Sciatic nerve (tissue), 2 donors: ENCODE data around the gene CNTN1. TPM values are rescaled to one million over a fixed set of nuclear protein-coding genes. Genes with fewer than 3 reads are reported as not detected.

Experiments
- ATAC-seq: fragments of 200-7000 bp; cut with Tn5 transposase; one replicate; pipeline ENCODE4 v1.9.1; 2020; ENCODE audit warnings: mild to moderate bottlenecking, moderate library complexity
- DNase-seq: peaks from one replicate; pipeline ENCODE4 v3.0.0-alpha.2; 2020; ENCODE audit warnings: low spot score
- intact Hi-C: fragments of 100-400 bp; cut with DNase I; formaldehyde crosslinking; loops from one replicate; pipeline ENCODE4 v1.14.2; 2022
- total RNA-seq: library from RNA; stranded (reverse); fragmentation: NEBNext Ultra II Directional; extraction: Animal tissue kit (Norgen Biotek cat#: 25700); gene quantifications from one replicate; pipeline ENCODE4 v1.2.1, GENCODE V29; 2021
- donor health status: DM: no; HTN: no; CAD: no.
- donor health status: DM: no; HTN: no; CAD: no.

CNTN1 gene
- total RNA-seq, 1 donor from 2014 or later, result 83.8 TPM

GRCh38 chr12:40828593-40828990 lies 136.4 kb downstream of the CNTN1 start:
- ATAC-seq (no peak), DNase-seq (no peak)
- intact Hi-C loops, result no loop called here

- intact Hi-C loops, result no loop called here
- ATAC-seq, result no peak
- no peak for DNase-seq
Observed at GRCh38 chr12:40829738-40830144, 137.5 kb downstream of the CNTN1 start.

- DNase-seq (no peak), ATAC-seq (no peak)
- intact Hi-C loops, result no loop called here
Observed at GRCh38 chr12:40831916-40832315, 139.7 kb downstream of the CNTN1 start.

- intact Hi-C loops, result no loop called here
- no peak for ATAC-seq
Observed at GRCh38 chr12:40832668-40833067, 140.4 kb downstream of the CNTN1 start.

GRCh38 chr12:40833818-40834217 lies 141.6 kb downstream of the CNTN1 start:
- intact Hi-C loops, result no loop called here
- ATAC-seq (no peak), DNase-seq (no peak)

More at GRCh38 chr12:40832668-40833067, 140.4 kb downstream of the CNTN1 start:
- DNase-seq, result no peak

GRCh38 chr12:40834321-40834720 lies 142.1 kb downstream of the CNTN1 start:
- intact Hi-C loops, result no loop called here
- DNase-seq (no peak), ATAC-seq (no peak)

- ATAC-seq, result no peak
- intact Hi-C loops, result no loop called here
- no peak for DNase-seq
Observed at GRCh38 chr12:40837891-40838429, 145.7 kb downstream of the CNTN1 start.

- intact Hi-C loops, result no loop called here
- no peak for DNase-seq
Observed at GRCh38 chr12:40843495-40843894, 151.3 kb downstream of the CNTN1 start.

GRCh38 chr12:40853221-40853620 lies 161.0 kb downstream of the CNTN1 start:
- intact Hi-C loops, result no loop called here
- DNase-seq (no peak), ATAC-seq (no peak)

More at GRCh38 chr12:40843495-40843894, 151.3 kb downstream of the CNTN1 start:
- no peak for ATAC-seq

- DNase-seq (no peak), ATAC-seq (no peak)
- intact Hi-C loops, result no loop called here
Observed at GRCh38 chr12:40854604-40855003, 162.4 kb downstream of the CNTN1 start.

GRCh38 chr12:40864891-40865290 lies 172.7 kb downstream of the CNTN1 start:
- DNase-seq, result no peak
- ATAC-seq, result no peak
- intact Hi-C loops, result no loop called here

- no peak for DNase-seq
- ATAC-seq, result peak; percentile 44
- intact Hi-C loops, result no loop called here
Observed at GRCh38 chr12:40870981-40871380, 178.7 kb downstream of the CNTN1 start.

- ATAC-seq (no peak), DNase-seq (no peak)
- intact Hi-C loops, result no loop called here
Observed at GRCh38 chr12:40874868-40875267, 182.6 kb downstream of the CNTN1 start.

- ATAC-seq (no peak), DNase-seq (no peak)
- intact Hi-C loops, result no loop called here
Observed at GRCh38 chr12:40889329-40889728, 197.1 kb downstream of the CNTN1 start.

- DNase-seq (no peak), ATAC-seq (no peak)
Observed at GRCh38 chr12:40892528-40892927, 200.3 kb downstream of the CNTN1 start.

GRCh38 chr12:40898505-40898904 lies 206.3 kb downstream of the CNTN1 start:
- intact Hi-C loops, result no loop called here
- DNase-seq (no peak), ATAC-seq (no peak)

More at GRCh38 chr12:40892528-40892927, 200.3 kb downstream of the CNTN1 start:
- intact Hi-C loops, result no loop called here

GRCh38 chr12:40903040-40903439 lies 210.8 kb downstream of the CNTN1 start:
- intact Hi-C loops, result no loop called here
- peak; percentile 63 for ATAC-seq
- no peak for DNase-seq

GRCh38 chr12:40907115-40907527 lies 214.9 kb downstream of the CNTN1 start:
- no peak for DNase-seq
- no peak for ATAC-seq
- intact Hi-C loops, result no loop called here

GRCh38 chr12:40911676-40912075 lies 219.4 kb downstream of the CNTN1 start:
- ATAC-seq (no peak), DNase-seq (no peak)
- intact Hi-C loops, result no loop called here

GRCh38 chr12:40915172-40915571 lies 222.9 kb downstream of the CNTN1 start:
- ATAC-seq (no peak), DNase-seq (no peak)
- intact Hi-C loops, result no loop called here

- no peak for DNase-seq
- intact Hi-C loops, result no loop called here
- no peak for ATAC-seq
Observed at GRCh38 chr12:40917561-40917960, 225.3 kb downstream of the CNTN1 start.
